Sigmoid colon (tissue), 4 donors: ENCODE results near the gene ZNF248.

Experiments
- POLR2A ChIP-seq, 2 donors: fragments of 450-650 bp; IDR thresholded peaks; one replicate each; pipeline ENCODE4 v1.6.1; 2016; ENCODE audit warnings: antibody characterized with exemption in 2 of 2, mild to moderate bottlenecking in 2 of 2, moderate library complexity in 2 of 2
- POLR2AphosphoS5 ChIP-seq, 4 donors: sonication (generic); formaldehyde crosslinking; IDR thresholded peaks; one replicate each; pipeline ENCODE4 v1.6.1; 2017; ENCODE audit warnings: antibody characterized with exemption in 4 of 4

DNA sequence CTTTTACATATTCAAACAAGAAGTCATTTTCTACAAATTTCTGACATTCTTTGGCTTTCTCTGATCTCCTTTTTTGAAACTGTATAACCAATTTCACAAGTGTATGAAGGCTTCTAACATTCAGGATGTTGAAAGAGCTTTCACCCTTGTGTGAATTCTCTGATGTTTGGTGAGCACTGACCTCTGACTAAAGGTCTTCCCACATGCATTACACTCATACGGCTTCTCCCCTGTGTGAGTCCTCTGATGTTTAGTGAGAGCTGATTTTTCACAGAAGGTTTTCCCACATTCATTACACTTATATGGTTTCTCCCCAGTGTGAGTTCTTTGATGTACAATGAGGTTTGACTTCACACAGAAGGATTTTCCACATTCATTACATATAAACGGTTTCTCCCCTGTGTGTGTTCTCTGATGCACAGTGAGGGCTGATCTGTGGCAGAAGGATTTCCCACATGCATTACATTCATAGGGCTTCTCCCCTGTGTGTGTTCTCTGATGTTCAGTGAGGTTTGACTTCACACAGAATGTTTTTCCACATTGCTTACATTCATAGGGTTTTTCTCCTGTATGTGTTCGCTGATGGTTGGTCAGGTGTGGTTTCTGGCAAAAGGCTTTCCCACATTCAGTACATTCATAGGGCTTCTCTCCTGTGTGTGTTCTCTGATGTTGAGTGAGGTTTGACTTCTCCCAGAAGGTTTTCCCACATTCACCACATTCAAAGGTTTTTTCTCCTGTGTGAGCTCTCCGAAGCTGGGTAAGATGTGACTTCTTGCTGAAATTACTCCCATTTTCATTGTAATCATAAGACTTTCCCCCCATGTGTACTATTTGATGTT lies 25.7 kb downstream of the ZNF248 start:
- TF ChIP-seq POLR2A (IDR thresholded peaks at IDR 0.05) (no peak), POLR2AphosphoS5 (IDR thresholded peaks at IDR 0.05) (peak in 1 of 4 donors; percentile 15)
